Stomach (tissue), 9 donors: Measurements from ENCODE around the gene SYCP2L. TPM values are rescaled to one million over a fixed set of nuclear protein-coding genes. Genes with fewer than 3 reads are reported as not detected.

Experiments
- DNase-seq, 2 donors: peaks; one replicate each; pipeline versions ENCODE4 v3.0.0 to v3.0.0-alpha.2; 2013 to 2019
- H3K27ac ChIP-seq, 5 donors: fragments of 200-600 bp in 4 of 5; sonication (generic) in 4 of 5; one replicate each; pipeline ENCODE4 v1.5.1; 2013 to 2019; ENCODE audit warnings: mild to moderate bottlenecking in 1 of 5, moderate library complexity in 1 of 5
- H3K27me3 ChIP-seq, 3 donors: fragments of 200-600 bp; sonication (generic); one replicate each; pipeline ENCODE4 v1.5.1; 2017 to 2019; ENCODE audit warnings: mixed run types in 1 of 3
- H3K36me3 ChIP-seq, 4 donors: fragments of 200-600 bp; sonication (generic); 1 replicate in 3 of 4; 2 replicates in 1 of 4; pipeline ENCODE4 v1.5.1; 2016 to 2019
- H3K4me1 ChIP-seq, 4 donors: fragments of 200-600 bp; sonication (generic); one replicate each; pipeline ENCODE4 v1.5.1; 2016 to 2019
- H3K4me3 ChIP-seq, 4 donors: fragments of 200-600 bp; sonication (generic) in 3 of 4; one replicate each; pipeline ENCODE4 v1.5.1; 2016 to 2019; ENCODE audit warnings: mild to moderate bottlenecking in 1 of 4
- H3K9me3 ChIP-seq, 4 donors: fragments of 200-600 bp; sonication (generic); one replicate each; pipeline ENCODE4 v1.5.1; 2016 to 2019
- CTCF ChIP-seq, 7 experiments: fragments of 450-650 bp in 4 of 7; fragments of 200-600 bp in 3 of 7; sonication (generic) in 3 of 7; IDR thresholded peaks; one replicate each; pipeline ENCODE4 v1.5.1; 2016 to 2019; ENCODE audit warnings: antibody characterized with exemption in 7 of 7, control low read depth in 2 of 7, mild to moderate bottlenecking in 1 of 7
- EP300 ChIP-seq: sonication (generic); formaldehyde crosslinking; IDR thresholded peaks from one replicate; pipeline ENCODE4 v1.6.1; 2017; ENCODE audit warnings: antibody characterized with exemption
- POLR2A ChIP-seq, 4 donors: fragments of 450-650 bp; IDR thresholded peaks; one replicate each; pipeline ENCODE4 v1.6.1; 2016; ENCODE audit warnings: antibody characterized with exemption in 4 of 4, control low read depth in 2 of 4, mild to moderate bottlenecking in 1 of 4, moderate library complexity in 1 of 4
- POLR2AphosphoS5 ChIP-seq, 3 donors: sonication (generic); formaldehyde crosslinking; IDR thresholded peaks; one replicate each; pipeline ENCODE4 v1.6.1; 2016; ENCODE audit warnings: antibody characterized with exemption in 3 of 3
- WGBS, 5 donors: extraction: QIAGEN DNeasy Blood & Tissue Kit in 3 of 5; methylation state at CpG; one replicate each; pipeline versions ENCODE4 v1.1.5 to v1.1.7; 2013 to 2018; 5-methylcytosine and 5-hydroxymethylcytosine counted together
- intact Hi-C: fragments of 100-400 bp; cut with DNase I; formaldehyde crosslinking; loops from one replicate; pipeline ENCODE4 v1.15.1; 2023; ENCODE audit warnings: low total_unique reads
- polyA plus RNA-seq, 3 donors: library from polyadenylated mRNA; stranded (reverse); fragments of 200-250 nt; gene quantifications; one replicate each; pipeline ENCODE4 v1.2.3, GENCODE V29; 2013
- total RNA-seq, 5 donors: library from RNA; depleted of rRNA; stranded (reverse); fragments of >200 nt; gene quantifications; one replicate each; pipeline versions ENCODE4 v1.1.0 to v1.2.3, GENCODE V29; 2014 to 2016
- donor health status: healthy with polysubstance abuse.
- donor health status: Bipolar disorder and iron deficiency.
- donor health status: healthy.

Gene SYCP2L
- total and polyA plus RNA-seq, 8 donors = 0.15 to 2.6 (median 0.58) TPM; not detected in 5

DNA sequence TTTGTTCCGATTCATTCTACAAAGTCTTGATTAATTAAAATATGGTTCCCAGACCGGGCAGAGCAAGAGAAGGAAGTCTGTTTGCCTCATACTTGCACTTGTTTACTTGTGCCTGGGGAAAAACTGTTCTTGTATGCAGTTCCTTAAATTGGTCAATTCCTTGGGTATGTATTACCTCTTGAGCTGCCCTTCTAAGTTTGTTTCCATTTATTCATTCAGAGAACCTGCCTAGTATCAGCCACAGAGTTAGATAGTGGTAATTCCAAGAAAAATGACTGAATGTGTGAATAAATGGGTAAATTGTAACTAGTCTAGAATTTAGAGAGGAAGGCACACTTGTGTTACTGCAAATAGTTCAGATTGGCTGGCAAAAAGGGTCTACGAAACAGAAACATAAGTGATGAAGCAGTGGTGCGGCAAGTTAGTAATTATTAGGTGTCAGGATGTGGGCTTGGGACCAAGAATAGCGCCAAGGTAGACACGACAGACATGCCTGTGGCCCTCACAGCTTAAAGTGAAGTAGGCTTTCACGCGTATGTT lies 48.0 kb upstream of the SYCP2L start:
- H3K27me3 ChIP-seq = peaks cover 0 to 38% (median 24%) of the 10 kb centered on the region in 3 donors
- peaks cover 0 to 5% (median 2%) of the 10 kb centered on the region in 4 donors for H3K9me3 ChIP-seq
- intact Hi-C loops = no loop called here
- no peak for TF ChIP-seq POLR2A (IDR thresholded peaks at IDR 0.05)
- no peak for TF ChIP-seq POLR2AphosphoS5 (IDR thresholded peaks at IDR 0.05)
- no peak for TF ChIP-seq CTCF (IDR thresholded peaks at IDR 0.05)
- peaks cover 14 to 27% (median 20%) of the 10 kb centered on the region in 4 donors for H3K4me1 ChIP-seq
- 57 to 63% (median 58%) methylated on average over 8 of the region's 8 CpGs for WGBS, 5 donors
- peak overlapping the region; percentile 62 to 79 (median 68) for H3K4me3 ChIP-seq
- H3K36me3 ChIP-seq = no peaks in the 10 kb centered on the region
- peak overlapping the region in 4 of 5 donors; percentile 45 to 84 (median 72) for H3K27ac ChIP-seq
- no peak for DNase-seq

DNA sequence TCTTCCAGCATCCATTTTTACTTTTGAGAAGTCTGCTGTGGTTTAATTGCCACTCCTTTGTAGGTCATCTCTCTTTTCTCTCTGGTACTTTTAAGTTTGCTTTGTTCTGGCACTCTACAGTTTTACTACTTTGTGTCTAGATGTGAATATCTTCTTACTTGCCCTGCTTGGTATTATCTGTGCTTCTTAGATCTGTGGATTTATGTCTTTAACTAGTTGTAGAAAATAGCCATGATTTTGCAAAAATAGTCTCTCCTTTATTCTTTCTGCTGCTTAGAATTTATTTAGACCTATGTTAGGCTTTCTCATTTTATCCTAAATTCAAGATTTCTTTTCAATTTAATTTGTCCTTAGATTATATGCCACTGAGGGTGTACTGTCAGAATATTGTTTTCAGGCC lies 43.3 kb upstream of the SYCP2L start:
- no peak for TF ChIP-seq POLR2AphosphoS5 (IDR thresholded peaks at IDR 0.05)
- TF ChIP-seq CTCF (IDR thresholded peaks at IDR 0.05) = no peak
- peaks cover 0 to 7% (median 3%) of the 10 kb centered on the region in 4 donors for H3K4me1 ChIP-seq
- no peaks in the 10 kb centered on the region for H3K27me3 ChIP-seq
- H3K9me3 ChIP-seq = no peaks in the 10 kb centered on the region
- intact Hi-C loops = no loop called here
- no peaks in the 10 kb centered on the region for H3K36me3 ChIP-seq
- H3K27ac ChIP-seq = no peak overlapping the region
- no peak overlapping the region for H3K4me3 ChIP-seq
- DNase-seq = no peak

- no peak for DNase-seq
- Histone ChIP-seq H3K9me3 (no peaks in the 10 kb centered on the region), H3K4me3 (no peak overlapping the region), H3K4me1 (no peaks in the 10 kb centered on the region), H3K27me3 (no peaks in the 10 kb centered on the region), H3K36me3 (no peaks in the 10 kb centered on the region), H3K27ac (no peak overlapping the region)
- intact Hi-C loops = no loop called here
- TF ChIP-seq EP300 (no peak), CTCF (IDR thresholded peaks at IDR 0.05) (no peak), POLR2A (IDR thresholded peaks at IDR 0.05) (no peak), POLR2AphosphoS5 (IDR thresholded peaks at IDR 0.05) (no peak)
- WGBS, 5 donors = 75 to 85% (median 79%) methylated on average over 3 of the region's 3 CpGs
Observed at GRCh38 chr6:10847684-10848083, 39.2 kb upstream of the SYCP2L start.

GRCh38 chr6:10849901-10850300 lies 37.0 kb upstream of the SYCP2L start:
- no peak for DNase-seq
- Histone ChIP-seq H3K4me1 (no peaks in the 10 kb centered on the region), H3K36me3 (no peaks in the 10 kb centered on the region), H3K27ac (no peak overlapping the region), H3K9me3 (peaks cover 5 to 18% (median 11%) of the 10 kb centered on the region in 4 donors), H3K4me3 (no peak overlapping the region), H3K27me3 (no peaks in the 10 kb centered on the region)
- TF ChIP-seq POLR2AphosphoS5 (IDR thresholded peaks at IDR 0.05) (no peak), CTCF (IDR thresholded peaks at IDR 0.05) (no peak), EP300 (no peak), POLR2A (IDR thresholded peaks at IDR 0.05) (no peak)
- intact Hi-C loops = no loop called here
- WGBS, 5 donors = 86 to 89% (median 88%) methylated on average over 4 of the region's 4 CpGs
